22Rv1 (cell line): ENCODE measurements around the gene GTPBP1.
A peak's percentile ranks its signal among the peaks of the same experiment; 100 is the strongest.

Experiments
- H3K27ac ChIP-seq: fragments of 450-650 bp; 2 replicates; pipeline ENCODE4 v1.5.1; 2017
- ZFX ChIP-seq: fragments of 450-650 bp; IDR thresholded peaks from 2 replicates; pipeline ENCODE4 v1.6.1; 2017; ENCODE audit warnings: antibody characterized with exemption, borderline replicate concordance
- TF ChIP-seq, protein P1 (sequence below): fragments of 450-650 bp; IDR thresholded peaks from 2 replicates; pipeline ENCODE4 v1.5.1; 2017; ENCODE audit warnings: mild to moderate bottlenecking

Gene GTPBP1

GRCh38 chr22:38698407-38699094 lies 7.2 kb upstream of the GTPBP1 start:
- no peak for TF ChIP-seq ZFX
- TF ChIP-seq, protein P1, sequence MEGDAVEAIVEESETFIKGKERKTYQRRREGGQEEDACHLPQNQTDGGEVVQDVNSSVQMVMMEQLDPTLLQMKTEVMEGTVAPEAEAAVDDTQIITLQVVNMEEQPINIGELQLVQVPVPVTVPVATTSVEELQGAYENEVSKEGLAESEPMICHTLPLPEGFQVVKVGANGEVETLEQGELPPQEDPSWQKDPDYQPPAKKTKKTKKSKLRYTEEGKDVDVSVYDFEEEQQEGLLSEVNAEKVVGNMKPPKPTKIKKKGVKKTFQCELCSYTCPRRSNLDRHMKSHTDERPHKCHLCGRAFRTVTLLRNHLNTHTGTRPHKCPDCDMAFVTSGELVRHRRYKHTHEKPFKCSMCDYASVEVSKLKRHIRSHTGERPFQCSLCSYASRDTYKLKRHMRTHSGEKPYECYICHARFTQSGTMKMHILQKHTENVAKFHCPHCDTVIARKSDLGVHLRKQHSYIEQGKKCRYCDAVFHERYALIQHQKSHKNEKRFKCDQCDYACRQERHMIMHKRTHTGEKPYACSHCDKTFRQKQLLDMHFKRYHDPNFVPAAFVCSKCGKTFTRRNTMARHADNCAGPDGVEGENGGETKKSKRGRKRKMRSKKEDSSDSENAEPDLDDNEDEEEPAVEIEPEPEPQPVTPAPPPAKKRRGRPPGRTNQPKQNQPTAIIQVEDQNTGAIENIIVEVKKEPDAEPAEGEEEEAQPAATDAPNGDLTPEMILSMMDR: no peak
- peak overlapping the region; percentile 39; the same call in 1 of the 2 replicates for H3K27ac ChIP-seq

- H3K27ac ChIP-seq: no peak overlapping the region
- TF ChIP-seq, protein P1: no peak
- TF ChIP-seq ZFX: no peak
These were observed 6.6 kb upstream of the GTPBP1 start for GRCh38 chr22:38699143-38699542.

DNA sequence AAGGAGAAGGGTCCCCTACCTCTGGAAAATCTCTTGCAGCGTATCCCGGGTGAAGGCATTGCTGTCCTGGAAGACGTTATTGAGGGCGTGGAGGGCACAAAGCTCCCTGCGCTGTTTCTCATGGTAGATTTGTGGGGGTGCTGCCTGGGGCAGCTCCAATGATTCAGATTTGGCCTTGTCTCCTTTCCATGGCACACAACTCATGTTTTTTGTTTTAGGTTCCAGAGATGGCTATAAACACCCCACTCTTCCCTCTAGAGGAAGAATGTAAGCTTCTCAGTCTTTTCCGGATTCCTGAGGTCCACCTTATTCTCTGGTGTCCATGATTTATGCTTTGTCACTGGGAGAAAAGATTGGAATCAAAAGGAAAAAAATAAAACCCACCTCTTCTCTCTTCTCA lies 6.0 kb upstream of the GTPBP1 start:
- TF ChIP-seq ZFX: no peak
- TF ChIP-seq, protein P1: no peak
- H3K27ac ChIP-seq: peak overlapping the region; percentile 83

DNA sequence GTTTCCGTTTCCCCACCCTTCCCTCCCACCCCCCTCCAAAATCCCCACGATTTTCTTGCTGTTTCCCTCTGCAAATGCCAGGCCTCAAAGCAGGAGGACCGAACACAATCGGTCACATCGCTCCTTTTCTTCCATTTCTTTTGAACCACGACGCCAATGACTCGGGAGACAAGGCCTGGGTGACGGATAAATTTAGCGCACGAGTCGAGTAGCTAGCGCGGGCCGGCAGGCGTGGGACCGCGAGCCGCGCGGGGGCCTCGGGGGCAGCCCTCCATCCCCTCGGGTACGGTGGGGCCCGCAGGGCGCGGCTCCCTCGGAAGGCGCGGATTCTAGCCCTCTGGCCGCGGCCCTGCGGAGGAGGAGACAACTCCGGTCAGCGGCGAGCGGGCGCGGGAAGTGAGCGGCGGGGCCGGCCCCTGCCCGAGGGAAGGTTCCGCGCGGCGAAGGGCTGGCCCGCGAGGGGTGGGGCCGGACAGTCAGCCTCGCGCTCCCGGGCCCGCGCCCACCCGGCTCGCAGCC lies 5.4 kb upstream of the GTPBP1 start:
- TF ChIP-seq ZFX: no peak
- TF ChIP-seq, protein P1: no peak
- H3K27ac ChIP-seq: peak overlapping the region; percentile 83

DNA sequence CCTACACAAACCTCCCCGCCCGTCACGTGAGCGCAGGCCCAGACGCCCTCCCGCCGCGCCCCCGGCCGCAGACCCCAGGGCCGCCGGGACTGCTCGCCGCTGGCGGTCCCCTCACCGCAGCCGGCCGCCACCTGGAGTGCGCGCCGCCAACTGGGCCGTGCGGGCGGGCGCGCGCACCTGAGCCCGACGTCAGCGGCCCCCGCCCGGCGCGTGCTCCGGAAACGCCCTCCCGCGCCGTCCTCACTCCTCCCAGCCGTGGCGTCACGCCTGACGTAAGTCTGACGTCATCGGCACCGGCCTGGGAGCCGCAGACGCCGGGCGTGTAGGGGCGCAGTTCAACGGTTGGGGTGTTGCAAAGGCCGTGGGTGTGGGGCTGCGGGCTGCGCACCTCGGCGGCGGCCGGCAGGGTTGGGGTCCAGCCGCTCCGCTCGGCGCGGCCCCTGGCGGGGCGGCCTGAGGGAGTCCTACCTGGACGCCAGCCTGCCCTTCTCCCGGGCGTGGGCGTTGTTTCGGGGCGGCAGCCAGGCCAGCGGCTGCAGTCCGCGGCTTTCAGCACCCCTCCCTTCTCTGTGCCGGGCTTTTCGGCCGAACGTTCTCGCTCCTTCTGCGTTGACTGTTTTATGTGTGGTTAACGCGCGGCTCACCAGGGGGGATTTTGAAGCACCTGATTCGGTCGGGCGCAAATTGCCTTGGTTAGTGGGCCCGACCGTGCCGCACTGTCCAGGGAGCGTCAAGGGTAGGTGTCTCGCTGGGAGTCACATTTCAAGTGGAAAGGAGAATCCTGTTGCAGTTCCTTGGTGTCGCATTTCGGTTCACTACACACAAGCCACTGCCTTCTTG lies 4.7 kb upstream of the GTPBP1 start, which contains the start of gene JOSD1:
TSS of gene JOSD1 (minus strand) at position 155 of the 840 bp plus-strand sequence. CDS start 956 bp downstream, outside the sequence.
- no peak for TF ChIP-seq ZFX
- TF ChIP-seq, protein P1: 0 out of 2 replicates have a peak, but pooled peaks have one; percentile 4
- peak within 1 kb of the TSS; percentile 83 for H3K27ac ChIP-seq

GRCh38 chr22:38704654-38705234 lies 1.0 kb upstream of the GTPBP1 start:
- peak overlapping the region; percentile 91 for H3K27ac ChIP-seq
- TF ChIP-seq, protein P1: no peak
- no peak for TF ChIP-seq ZFX
